Suprapubic skin (tissue), 4 donors: ENCODE measurements around the gene UPP1.

Source experiments
- EP300 ChIP-seq: sonication (generic); formaldehyde crosslinking; IDR thresholded peaks from one replicate; pipeline ENCODE4 v1.6.1; 2017; ENCODE audit warnings: antibody characterized with exemption
- POLR2A ChIP-seq, 2 donors: fragments of 450-650 bp; IDR thresholded peaks; one replicate each; pipeline ENCODE4 v1.6.1; 2017; ENCODE audit warnings: antibody characterized with exemption in 2 of 2, mild to moderate bottlenecking in 2 of 2, moderate library complexity in 2 of 2
- POLR2AphosphoS5 ChIP-seq, 3 donors: sonication (generic); formaldehyde crosslinking; IDR thresholded peaks; one replicate each; pipeline ENCODE4 v1.6.1; 2017; ENCODE audit warnings: antibody characterized with exemption in 3 of 3
- TF ChIP-seq, protein P1 (sequence below), 2 donors: fragments of 200-600 bp in 1 of 2; fragments of 450-650 bp in 1 of 2; sonication (generic) in 1 of 2; IDR thresholded peaks; one replicate each; pipeline ENCODE4 v1.5.1; 2016 to 2019; ENCODE audit warnings: antibody characterized with exemption in 2 of 2, mild to moderate bottlenecking in 1 of 2, moderate library complexity in 1 of 2

DNA sequence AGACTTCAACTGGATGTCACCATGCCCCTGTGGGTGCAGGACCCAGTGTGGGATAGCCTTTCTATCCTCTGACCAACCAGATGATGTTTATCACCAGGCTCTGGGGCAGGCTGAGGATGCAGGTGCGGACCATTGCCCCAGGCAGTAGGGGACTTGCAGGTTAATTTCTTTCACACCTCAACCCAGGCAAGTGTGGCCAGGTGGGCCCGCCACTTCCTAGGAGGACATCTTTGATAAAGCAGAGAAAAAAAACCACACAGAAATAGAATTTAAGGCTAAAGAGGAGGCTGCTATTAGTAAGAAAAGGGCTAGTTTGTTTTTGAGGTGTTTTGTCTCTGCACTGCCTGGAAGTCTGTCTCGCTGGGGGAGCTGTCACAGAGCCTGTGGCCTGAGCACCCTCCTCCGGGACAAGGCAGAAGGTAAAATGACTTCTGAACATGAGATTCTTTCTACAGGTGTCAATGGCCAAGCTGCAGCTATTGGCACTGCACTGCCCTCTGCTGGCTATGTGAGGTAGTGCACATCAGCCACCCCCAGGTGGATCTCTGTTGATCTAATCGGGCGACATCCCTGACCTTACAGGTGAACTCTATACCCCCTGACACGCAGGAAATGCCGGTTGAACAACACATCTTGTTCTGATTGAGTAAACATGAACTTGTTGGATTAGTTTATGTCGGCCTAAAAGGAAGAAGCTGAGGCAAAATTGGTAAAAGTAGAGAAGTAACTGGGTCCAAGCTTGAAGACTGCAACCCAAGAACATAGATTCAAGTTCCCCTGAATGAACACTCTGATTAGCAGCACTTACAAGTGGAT is 21.0 kb downstream of the UPP1 start:
- TF ChIP-seq, protein P1, sequence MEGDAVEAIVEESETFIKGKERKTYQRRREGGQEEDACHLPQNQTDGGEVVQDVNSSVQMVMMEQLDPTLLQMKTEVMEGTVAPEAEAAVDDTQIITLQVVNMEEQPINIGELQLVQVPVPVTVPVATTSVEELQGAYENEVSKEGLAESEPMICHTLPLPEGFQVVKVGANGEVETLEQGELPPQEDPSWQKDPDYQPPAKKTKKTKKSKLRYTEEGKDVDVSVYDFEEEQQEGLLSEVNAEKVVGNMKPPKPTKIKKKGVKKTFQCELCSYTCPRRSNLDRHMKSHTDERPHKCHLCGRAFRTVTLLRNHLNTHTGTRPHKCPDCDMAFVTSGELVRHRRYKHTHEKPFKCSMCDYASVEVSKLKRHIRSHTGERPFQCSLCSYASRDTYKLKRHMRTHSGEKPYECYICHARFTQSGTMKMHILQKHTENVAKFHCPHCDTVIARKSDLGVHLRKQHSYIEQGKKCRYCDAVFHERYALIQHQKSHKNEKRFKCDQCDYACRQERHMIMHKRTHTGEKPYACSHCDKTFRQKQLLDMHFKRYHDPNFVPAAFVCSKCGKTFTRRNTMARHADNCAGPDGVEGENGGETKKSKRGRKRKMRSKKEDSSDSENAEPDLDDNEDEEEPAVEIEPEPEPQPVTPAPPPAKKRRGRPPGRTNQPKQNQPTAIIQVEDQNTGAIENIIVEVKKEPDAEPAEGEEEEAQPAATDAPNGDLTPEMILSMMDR (IDR thresholded peaks at IDR 0.05), result peak; percentile 96 to 98
- no peak for TF ChIP-seq POLR2A (IDR thresholded peaks at IDR 0.05)
- TF ChIP-seq EP300, result no peak
- no peak for TF ChIP-seq POLR2AphosphoS5 (IDR thresholded peaks at IDR 0.05)
